K562 (cell line): ENCODE measurements around the gene XPO1.
"Not testable (repeated sequence)": the region's sequence is repeated elsewhere in the genome, so short reads cannot be mapped to it uniquely, and the experiment has no call there.

Experiments
- CBX8 ChIP-seq: fragments of 200-600 bp; sonication (generic); IDR thresholded peaks from 2 replicates; pipeline ENCODE4 v1.6.1; 2012; ENCODE audit warnings: borderline replicate concordance, mixed run types, low read depth, mild to moderate bottlenecking, moderate library complexity, mixed read lengths, low read length, control low read depth, inconsistent platforms; ENCODE audit not compliant: poor library complexity, severe bottlenecking; ENCODE audit errors: extremely low read depth
- EP300 ChIP-seq: IDR thresholded peaks from 2 replicates; pipeline ENCODE4 v1.6.1; 2012; ENCODE audit warnings: low read length, improper control_type of control experiment
- EZH2 ChIP-seq: IDR thresholded peaks from 2 replicates; pipeline ENCODE4 v1.6.1; 2012; ENCODE audit warnings: low read depth, mild to moderate bottlenecking, inconsistent platforms, low read length, borderline replicate concordance
- FOSL1 ChIP-seq: fragments of 200-800 bp; sonication (Bioruptor generic); conservative IDR thresholded peaks from 2 replicates; pipeline ENCODE4 v1.6.1; 2016; ENCODE audit warnings: missing genetic modification characterization, missing compliant biosample characterization
- GABPB1 ChIP-seq: sonication (generic); formaldehyde crosslinking; IDR thresholded peaks from 2 replicates; pipeline ENCODE4 v1.8.0; 2022; ENCODE audit warnings: mild to moderate bottlenecking, missing genetic modification reagents
- NONO ChIP-seq, 2 experiments: fragments of 200-400 bp in 1 of 2; fragments of 450-650 bp in 1 of 2; formaldehyde crosslinking in 1 of 2; IDR thresholded peaks; 2 replicates each; pipeline ENCODE4 v1.6.1; 2017; ENCODE audit warnings: low read depth in 2 of 2, mild to moderate bottlenecking in 2 of 2, moderate library complexity in 2 of 2, low read length in 1 of 2
- SMC3 ChIP-seq: conservative IDR thresholded peaks from 2 replicates; pipeline ENCODE4 v1.6.1; 2011; ENCODE audit warnings: low read depth, low read length, improper control_type of control experiment; ENCODE audit not compliant: insufficient read depth
- ZSCAN29 ChIP-seq: fragments of 450-650 bp; IDR thresholded peaks from 2 replicates; pipeline ENCODE4 v1.6.1; 2017
- TF ChIP-seq, protein P1 (sequence below), 3 experiments: IDR thresholded peaks in 2 of 3; conservative IDR thresholded peaks in 1 of 3; 2 replicates each; pipeline ENCODE4 v1.5.1; 2011 to 2012; ENCODE audit warnings: low read length in 3 of 3, mild to moderate bottlenecking in 3 of 3, control low read depth in 2 of 3, improper control_type of control experiment in 1 of 3, inconsistent platforms in 1 of 3, low read depth in 1 of 3, mixed read lengths in 1 of 3, moderate library complexity in 1 of 3; ENCODE audit not compliant: insufficient read depth in 2 of 3
- TF ChIP-seq, protein P2 (sequence below): sonication (generic); formaldehyde crosslinking; IDR thresholded peaks from 2 replicates; pipeline ENCODE4 v1.8.1; 2022; ENCODE audit warnings: missing genetic modification reagents
- TF ChIP-seq, protein P3 (sequence below): fragments of 450-650 bp; formaldehyde crosslinking; IDR thresholded peaks from 2 replicates; pipeline ENCODE4 v1.4.0; 2022; ENCODE audit warnings: mild to moderate bottlenecking, moderate library complexity
- TF ChIP-seq, protein P4 (sequence below): fragments of 450-650 bp; IDR thresholded peaks from 2 replicates; pipeline ENCODE4 v1.6.1; 2016
- TF ChIP-seq, protein P5 (sequence below): fragments of 450-650 bp; IDR thresholded peaks from 2 replicates; pipeline ENCODE4 v1.6.1; 2016; ENCODE audit warnings: missing biosample characterization, missing genetic modification characterization
- TF ChIP-seq, protein P6 (sequence below), 2 experiments: fragments of 450-650 bp; formaldehyde crosslinking in 1 of 2; IDR thresholded peaks; 2 replicates each; pipeline versions ENCODE4 v1.4.0 to v1.6.1; 2014 to 2020; ENCODE audit warnings: mild to moderate bottlenecking in 2 of 2, borderline replicate concordance in 1 of 2, low read depth in 1 of 2

DNA sequence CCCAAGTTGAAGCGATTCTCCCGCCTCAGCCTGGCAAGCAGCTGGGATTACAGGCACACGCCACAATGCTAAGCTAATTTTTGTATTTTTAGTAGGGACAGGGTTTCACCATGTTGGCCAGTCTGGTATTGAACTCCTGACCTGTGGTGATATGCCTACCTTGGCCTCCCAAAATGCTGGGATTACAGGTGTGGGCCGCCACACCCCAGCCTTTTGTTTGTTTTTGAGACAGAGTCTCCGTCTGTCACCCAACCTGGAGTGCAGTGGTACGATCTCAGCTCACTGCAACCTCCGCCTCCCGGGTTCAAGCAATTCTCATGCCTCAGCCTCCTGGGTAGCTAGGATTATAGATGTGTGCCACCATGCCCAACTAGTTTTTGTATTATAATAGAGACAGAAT is 83.2 kb downstream of the XPO1 start:
- not testable (repeated sequence) for TF ChIP-seq EZH2; EP300; ZSCAN29; SMC3; GABPB1 (CRISPR knock-in tag); NONO (IDR thresholded peaks at IDR 0.05; ENCODE audit: low read depth in 2 of 2, low read length in 1 of 2); CBX8; FOSL1 (tag)
- TF ChIP-seq, protein P1, sequence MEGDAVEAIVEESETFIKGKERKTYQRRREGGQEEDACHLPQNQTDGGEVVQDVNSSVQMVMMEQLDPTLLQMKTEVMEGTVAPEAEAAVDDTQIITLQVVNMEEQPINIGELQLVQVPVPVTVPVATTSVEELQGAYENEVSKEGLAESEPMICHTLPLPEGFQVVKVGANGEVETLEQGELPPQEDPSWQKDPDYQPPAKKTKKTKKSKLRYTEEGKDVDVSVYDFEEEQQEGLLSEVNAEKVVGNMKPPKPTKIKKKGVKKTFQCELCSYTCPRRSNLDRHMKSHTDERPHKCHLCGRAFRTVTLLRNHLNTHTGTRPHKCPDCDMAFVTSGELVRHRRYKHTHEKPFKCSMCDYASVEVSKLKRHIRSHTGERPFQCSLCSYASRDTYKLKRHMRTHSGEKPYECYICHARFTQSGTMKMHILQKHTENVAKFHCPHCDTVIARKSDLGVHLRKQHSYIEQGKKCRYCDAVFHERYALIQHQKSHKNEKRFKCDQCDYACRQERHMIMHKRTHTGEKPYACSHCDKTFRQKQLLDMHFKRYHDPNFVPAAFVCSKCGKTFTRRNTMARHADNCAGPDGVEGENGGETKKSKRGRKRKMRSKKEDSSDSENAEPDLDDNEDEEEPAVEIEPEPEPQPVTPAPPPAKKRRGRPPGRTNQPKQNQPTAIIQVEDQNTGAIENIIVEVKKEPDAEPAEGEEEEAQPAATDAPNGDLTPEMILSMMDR (IDR thresholded peaks at IDR 0.05 in 2 of 3, conservative IDR thresholded peaks at IDR 0.05 in 1 of 3; ENCODE audit: insufficient read depth in 2 of 3, low read depth in 1 of 3, low read length in 3 of 3) = not testable (repeated sequence)
- TF ChIP-seq, protein P2, sequence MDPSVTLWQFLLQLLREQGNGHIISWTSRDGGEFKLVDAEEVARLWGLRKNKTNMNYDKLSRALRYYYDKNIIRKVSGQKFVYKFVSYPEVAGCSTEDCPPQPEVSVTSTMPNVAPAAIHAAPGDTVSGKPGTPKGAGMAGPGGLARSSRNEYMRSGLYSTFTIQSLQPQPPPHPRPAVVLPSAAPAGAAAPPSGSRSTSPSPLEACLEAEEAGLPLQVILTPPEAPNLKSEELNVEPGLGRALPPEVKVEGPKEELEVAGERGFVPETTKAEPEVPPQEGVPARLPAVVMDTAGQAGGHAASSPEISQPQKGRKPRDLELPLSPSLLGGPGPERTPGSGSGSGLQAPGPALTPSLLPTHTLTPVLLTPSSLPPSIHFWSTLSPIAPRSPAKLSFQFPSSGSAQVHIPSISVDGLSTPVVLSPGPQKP (CRISPR knock-in tag) = not testable (repeated sequence)
- TF ChIP-seq, protein P3, sequence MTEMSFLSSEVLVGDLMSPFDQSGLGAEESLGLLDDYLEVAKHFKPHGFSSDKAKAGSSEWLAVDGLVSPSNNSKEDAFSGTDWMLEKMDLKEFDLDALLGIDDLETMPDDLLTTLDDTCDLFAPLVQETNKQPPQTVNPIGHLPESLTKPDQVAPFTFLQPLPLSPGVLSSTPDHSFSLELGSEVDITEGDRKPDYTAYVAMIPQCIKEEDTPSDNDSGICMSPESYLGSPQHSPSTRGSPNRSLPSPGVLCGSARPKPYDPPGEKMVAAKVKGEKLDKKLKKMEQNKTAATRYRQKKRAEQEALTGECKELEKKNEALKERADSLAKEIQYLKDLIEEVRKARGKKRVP (CRISPR knock-in tag) = not testable (repeated sequence)
- TF ChIP-seq, protein P4, sequence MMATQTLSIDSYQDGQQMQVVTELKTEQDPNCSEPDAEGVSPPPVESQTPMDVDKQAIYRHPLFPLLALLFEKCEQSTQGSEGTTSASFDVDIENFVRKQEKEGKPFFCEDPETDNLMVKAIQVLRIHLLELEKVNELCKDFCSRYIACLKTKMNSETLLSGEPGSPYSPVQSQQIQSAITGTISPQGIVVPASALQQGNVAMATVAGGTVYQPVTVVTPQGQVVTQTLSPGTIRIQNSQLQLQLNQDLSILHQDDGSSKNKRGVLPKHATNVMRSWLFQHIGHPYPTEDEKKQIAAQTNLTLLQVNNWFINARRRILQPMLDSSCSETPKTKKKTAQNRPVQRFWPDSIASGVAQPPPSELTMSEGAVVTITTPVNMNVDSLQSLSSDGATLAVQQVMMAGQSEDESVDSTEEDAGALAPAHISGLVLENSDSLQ = not testable (repeated sequence)
- TF ChIP-seq, protein P5, sequence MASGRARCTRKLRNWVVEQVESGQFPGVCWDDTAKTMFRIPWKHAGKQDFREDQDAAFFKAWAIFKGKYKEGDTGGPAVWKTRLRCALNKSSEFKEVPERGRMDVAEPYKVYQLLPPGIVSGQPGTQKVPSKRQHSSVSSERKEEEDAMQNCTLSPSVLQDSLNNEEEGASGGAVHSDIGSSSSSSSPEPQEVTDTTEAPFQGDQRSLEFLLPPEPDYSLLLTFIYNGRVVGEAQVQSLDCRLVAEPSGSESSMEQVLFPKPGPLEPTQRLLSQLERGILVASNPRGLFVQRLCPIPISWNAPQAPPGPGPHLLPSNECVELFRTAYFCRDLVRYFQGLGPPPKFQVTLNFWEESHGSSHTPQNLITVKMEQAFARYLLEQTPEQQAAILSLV = not testable (repeated sequence)
- TF ChIP-seq, protein P6, sequence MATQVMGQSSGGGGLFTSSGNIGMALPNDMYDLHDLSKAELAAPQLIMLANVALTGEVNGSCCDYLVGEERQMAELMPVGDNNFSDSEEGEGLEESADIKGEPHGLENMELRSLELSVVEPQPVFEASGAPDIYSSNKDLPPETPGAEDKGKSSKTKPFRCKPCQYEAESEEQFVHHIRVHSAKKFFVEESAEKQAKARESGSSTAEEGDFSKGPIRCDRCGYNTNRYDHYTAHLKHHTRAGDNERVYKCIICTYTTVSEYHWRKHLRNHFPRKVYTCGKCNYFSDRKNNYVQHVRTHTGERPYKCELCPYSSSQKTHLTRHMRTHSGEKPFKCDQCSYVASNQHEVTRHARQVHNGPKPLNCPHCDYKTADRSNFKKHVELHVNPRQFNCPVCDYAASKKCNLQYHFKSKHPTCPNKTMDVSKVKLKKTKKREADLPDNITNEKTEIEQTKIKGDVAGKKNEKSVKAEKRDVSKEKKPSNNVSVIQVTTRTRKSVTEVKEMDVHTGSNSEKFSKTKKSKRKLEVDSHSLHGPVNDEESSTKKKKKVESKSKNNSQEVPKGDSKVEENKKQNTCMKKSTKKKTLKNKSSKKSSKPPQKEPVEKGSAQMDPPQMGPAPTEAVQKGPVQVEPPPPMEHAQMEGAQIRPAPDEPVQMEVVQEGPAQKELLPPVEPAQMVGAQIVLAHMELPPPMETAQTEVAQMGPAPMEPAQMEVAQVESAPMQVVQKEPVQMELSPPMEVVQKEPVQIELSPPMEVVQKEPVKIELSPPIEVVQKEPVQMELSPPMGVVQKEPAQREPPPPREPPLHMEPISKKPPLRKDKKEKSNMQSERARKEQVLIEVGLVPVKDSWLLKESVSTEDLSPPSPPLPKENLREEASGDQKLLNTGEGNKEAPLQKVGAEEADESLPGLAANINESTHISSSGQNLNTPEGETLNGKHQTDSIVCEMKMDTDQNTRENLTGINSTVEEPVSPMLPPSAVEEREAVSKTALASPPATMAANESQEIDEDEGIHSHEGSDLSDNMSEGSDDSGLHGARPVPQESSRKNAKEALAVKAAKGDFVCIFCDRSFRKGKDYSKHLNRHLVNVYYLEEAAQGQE (IDR thresholded peaks at IDR 0.05; ENCODE audit: borderline replicate concordance) = not testable (repeated sequence)
- TF ChIP-seq, protein P6 (CRISPR knock-in tag; IDR thresholded peaks at IDR 0.05; ENCODE audit: low read depth) = not testable (repeated sequence)
